G401 (cell line): Measurements from ENCODE around the gene SAA4. TPM values are rescaled to one million over a fixed set of nuclear protein-coding genes. Genes with fewer than 3 reads are reported as not detected.
"Not testable (repeated sequence)": the region's sequence is repeated elsewhere in the genome, so short reads cannot be mapped to it uniquely, and the experiment has no call there.

Experiments
- DNase-seq: peaks from one replicate; pipeline ENCODE4 v3.0.0-alpha.2; 2015; ENCODE audit warnings: low spot score
- in situ Hi-C: cut with HindIII; loops from 2 replicates; pipeline ENCODE4 v1.10.0; 2016; ENCODE audit warnings: low sequenced_read_pairs, mixed read lengths
- total RNA-seq: library from RNA; depleted of rRNA; stranded (reverse); fragments of >200 nt; shearing (Covaris generic); gene quantifications from 2 replicates; pipeline ENCODE4 v1.2.3, GENCODE V29; 2014; rRNA removed

The SAA4 gene
- total RNA-seq: not detected in 2 replicates

GRCh38 chr11:18236664-18237356 lies at the start of gene SAA4:
Gene SAA4, minus strand, starts transcription at chr11:18236802. Its CDS starts 876 bp downstream, at chr11:18235926.
- in situ Hi-C loops: no loop called here
- DNase-seq: no peak

- in situ Hi-C loops: no loop called here
- DNase-seq: no peak
Observed at GRCh38 chr11:18285841-18286240, 49.2 kb upstream of the SAA4 start.

GRCh38 chr11:18282626-18283025 lies 46.0 kb upstream of the SAA4 start:
- DNase-seq: no peak
- in situ Hi-C loops: no loop called here

- DNase-seq: no peak
- in situ Hi-C loops: no loop called here
Observed at GRCh38 chr11:18280438-18281045, 43.9 kb upstream of the SAA4 start.

- in situ Hi-C loops: no loop called here
- DNase-seq: no peak
Observed at GRCh38 chr11:18277565-18278271, 41.1 kb upstream of the SAA4 start.

GRCh38 chr11:18271206-18271605 lies 34.6 kb upstream of the SAA4 start:
- no peak for DNase-seq
- in situ Hi-C loops: no loop called here

GRCh38 chr11:18270102-18270501 lies 33.5 kb upstream of the SAA4 start:
- in situ Hi-C loops: no loop called here
- no peak for DNase-seq

- DNase-seq, in situ Hi-C loops: not testable (repeated sequence)
Observed at GRCh38 chr11:18269252-18269651, 32.6 kb upstream of the SAA4 start.

GRCh38 chr11:18267335-18268133 lies 30.9 kb upstream of the SAA4 start:
- in situ Hi-C loops, DNase-seq: not testable (repeated sequence)

GRCh38 chr11:18265949-18266348 lies 29.3 kb upstream of the SAA4 start, which contains the start of gene SAA1:
Gene SAA1, plus strand, starts transcription at chr11:18266264. Its CDS starts 624 bp downstream, at chr11:18266888.
- DNase-seq: no peak
- in situ Hi-C loops: no loop called here

GRCh38 chr11:18264677-18265555 lies 28.3 kb upstream of the SAA4 start:
- in situ Hi-C loops: no loop called here
- DNase-seq: no peak

- DNase-seq: no peak
- in situ Hi-C loops: no loop called here
Observed at GRCh38 chr11:18264035-18264434, 27.4 kb upstream of the SAA4 start.

GRCh38 chr11:18262681-18263350 lies 26.2 kb upstream of the SAA4 start:
- DNase-seq, in situ Hi-C loops: not testable (repeated sequence)

- in situ Hi-C loops: no loop called here
- no peak for DNase-seq
Observed at GRCh38 chr11:18261721-18262120, 25.1 kb upstream of the SAA4 start.

- in situ Hi-C loops: no loop called here
- DNase-seq: no peak
Observed at GRCh38 chr11:18259259-18259658, 22.7 kb upstream of the SAA4 start.

GRCh38 chr11:18254781-18255361 lies 18.3 kb upstream of the SAA4 start:
- no peak for DNase-seq
- in situ Hi-C loops: no loop called here

- no peak for DNase-seq
- in situ Hi-C loops: no loop called here
Observed at GRCh38 chr11:18253778-18254338, 17.3 kb upstream of the SAA4 start.
